GM21381 (cell line): ENCODE measurements around the gene SCRN2.

Experiments
- ATAC-seq: cut with Tn5 transposase; IDR thresholded peaks from one replicate; pipeline ENCODE4 v1.9.1; 2021; ENCODE audit warnings: mild to moderate bottlenecking, moderate library complexity; ENCODE audit not compliant: unreplicated experiment

The SCRN2 gene

DNA sequence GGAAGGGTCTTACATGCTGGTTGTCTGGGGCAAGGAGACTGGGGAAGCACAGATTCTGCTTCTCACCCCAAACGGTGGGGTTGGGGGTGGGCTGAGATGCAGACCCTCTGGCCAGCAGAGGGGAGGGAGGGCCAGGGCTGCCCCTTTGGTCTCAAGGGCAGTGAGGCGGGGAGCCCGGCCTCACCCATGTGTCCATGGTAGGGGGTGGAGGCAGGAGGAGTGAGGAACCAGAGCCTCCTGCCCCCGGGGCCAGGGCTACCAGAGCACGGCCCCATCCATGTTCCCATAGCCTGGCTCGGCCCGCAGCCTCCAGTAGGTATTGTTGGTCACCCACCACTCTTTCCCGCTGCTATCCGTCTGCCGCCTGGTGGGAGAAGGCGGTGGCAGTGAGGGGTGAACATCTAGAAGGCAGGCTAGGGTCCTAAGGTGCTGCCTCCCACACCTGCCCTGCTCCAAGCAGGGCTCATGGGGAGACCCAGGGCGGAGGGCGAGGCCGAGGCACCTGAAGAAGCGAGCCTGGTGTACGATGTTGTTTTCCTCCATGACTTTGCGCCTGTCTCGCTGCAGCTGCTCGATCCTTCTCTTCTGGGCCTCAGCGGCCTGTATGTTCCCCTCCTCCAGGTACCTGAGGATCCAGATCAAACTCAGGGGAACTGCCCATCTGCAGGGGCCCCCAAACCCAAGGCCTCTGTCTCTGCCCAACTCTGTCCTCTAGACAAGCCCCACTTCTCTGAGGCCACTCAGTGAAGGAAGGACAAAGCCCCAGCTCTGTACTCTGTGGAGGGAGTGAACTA lies 32.8 kb downstream of the SCRN2 start:
- ATAC-seq = no peak

DNA sequence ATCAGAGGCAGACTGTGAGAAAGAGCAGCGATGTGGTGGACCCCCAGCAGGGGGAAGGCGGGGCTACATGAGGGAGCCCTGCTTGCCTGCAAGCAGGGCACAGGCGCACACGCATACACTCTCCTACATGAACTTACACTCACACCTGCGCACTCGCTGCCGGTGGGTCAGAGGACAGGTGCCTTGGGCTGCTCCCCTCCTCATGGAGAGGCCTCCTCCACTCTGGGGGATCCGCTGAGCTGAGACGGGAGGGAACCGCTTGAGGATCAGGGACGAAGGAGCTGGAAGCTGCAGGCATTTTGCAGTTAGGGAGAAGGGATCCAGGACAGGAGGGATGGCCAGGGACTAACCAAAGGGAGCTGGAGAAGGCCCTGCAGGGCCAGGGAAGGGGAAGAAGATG lies 33.7 kb downstream of the SCRN2 start:
- ATAC-seq = no peak

DNA sequence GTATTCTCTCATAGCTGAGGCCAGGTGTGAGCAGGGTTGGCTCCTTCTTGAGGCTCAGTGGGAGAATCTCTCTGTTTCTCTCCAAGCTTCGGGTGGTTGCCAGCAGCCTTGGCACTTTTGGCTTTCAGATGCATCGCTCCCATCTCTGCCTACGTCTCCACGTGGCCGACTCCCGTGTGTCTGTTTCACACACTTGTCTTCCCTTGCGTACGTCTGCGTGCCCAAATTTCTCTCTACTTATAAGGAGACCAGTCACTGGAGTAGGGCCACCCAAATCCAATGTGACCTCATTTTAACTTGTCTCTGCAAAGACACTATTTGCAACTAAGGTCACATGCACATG lies 34.2 kb downstream of the SCRN2 start:
- no peak for ATAC-seq

DNA sequence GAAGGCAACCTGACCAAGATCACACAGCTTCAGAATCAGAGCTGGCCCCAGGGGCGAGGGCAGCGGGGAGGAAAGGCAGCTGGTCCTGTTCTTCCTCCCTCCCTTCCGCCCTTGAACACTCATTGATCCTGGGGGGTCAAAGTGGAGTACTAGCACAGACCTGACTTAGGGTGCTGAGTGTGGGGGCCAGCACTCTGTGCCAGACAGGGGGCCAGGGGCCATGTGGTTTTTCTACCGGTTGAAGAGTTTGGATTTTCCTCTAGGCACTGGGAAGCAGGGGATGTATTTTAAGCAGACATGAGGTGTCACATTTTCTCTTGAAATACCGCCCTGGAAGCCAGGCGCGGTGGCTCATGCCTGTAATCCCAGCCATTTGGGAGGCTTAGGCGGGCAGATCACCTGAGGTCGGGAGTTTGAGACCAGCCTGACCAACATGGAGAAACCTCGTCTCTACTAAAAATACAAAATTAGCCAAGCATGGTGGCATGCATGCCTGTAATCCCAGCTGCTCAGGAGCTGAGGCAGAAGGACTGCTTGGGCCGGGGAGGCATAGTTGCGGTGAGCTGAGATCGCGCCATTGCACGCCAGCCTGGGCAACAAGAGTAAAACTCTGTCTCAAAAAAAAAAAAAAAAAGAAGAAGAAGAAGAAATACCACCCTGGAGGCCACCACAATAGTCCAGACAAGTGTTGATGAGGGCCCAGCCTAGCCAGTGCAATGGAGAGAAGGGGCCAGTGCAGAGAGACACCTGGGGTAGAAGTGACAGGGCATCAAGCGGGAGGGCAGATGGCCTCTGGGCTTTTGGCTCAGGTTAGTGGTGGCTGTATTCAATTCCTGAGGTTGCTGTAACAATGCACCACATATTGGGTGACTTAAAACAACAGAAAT lies 34.8 kb downstream of the SCRN2 start:
- no peak for ATAC-seq

DNA sequence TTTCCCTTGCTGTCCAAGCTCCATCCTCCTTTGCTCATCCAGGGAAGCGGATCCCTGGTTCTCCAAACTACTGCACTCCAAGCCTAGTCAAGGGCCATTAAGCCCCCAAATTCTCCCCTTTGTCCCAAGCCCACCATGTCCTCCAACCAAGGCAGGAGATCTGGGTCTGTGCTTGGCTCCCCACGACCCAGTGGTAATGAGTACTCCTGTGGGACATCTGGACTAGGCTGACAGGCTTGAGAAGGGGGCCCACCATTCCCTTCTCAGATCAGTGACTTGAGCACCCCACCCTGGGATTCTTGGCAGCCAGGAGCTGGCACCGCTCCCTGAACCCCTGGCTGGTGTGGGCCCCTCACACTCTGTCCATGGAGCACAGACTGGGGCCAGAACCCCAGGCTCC lies 36.6 kb downstream of the SCRN2 start:
- no peak for ATAC-seq

DNA sequence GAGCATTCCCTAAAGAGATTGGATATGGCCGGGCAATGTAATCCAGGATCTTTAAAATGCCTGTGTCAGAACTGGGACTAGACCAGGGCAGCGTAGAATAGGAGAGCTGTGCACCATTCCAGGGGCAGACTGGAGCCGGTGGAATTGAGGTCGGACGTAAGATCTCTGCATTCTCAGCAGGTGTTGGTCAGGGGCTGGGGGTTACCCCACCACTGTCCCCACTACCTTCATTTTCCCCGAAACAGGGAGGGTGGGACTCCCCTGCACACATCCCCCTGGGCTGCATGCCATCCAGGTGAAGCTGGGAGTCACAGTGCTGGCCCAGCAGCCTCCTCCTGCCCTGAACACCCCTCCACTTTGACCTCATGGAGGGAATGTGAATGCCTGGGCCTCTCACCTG lies 37.3 kb downstream of the SCRN2 start:
- ATAC-seq = no peak

DNA sequence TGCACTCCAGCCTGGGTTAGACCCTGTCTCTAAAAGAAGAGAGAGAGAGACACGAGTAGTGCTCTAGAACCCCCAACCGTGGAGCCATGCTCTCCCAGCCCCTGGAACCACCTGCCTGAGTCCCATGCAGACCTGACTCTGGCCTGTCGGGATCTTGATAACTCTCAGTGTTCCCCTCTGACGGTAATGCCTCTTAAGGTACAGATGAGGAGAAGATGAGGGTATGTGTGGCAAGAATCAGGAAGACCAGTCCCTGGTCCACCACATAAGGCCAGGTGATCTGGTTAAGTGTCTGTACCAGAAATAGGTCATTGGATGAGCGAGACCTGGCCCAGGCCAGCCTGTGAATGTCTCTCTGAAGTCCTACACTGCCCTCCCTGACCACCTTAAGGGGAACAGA lies 37.9 kb downstream of the SCRN2 start:
- no peak for ATAC-seq

DNA sequence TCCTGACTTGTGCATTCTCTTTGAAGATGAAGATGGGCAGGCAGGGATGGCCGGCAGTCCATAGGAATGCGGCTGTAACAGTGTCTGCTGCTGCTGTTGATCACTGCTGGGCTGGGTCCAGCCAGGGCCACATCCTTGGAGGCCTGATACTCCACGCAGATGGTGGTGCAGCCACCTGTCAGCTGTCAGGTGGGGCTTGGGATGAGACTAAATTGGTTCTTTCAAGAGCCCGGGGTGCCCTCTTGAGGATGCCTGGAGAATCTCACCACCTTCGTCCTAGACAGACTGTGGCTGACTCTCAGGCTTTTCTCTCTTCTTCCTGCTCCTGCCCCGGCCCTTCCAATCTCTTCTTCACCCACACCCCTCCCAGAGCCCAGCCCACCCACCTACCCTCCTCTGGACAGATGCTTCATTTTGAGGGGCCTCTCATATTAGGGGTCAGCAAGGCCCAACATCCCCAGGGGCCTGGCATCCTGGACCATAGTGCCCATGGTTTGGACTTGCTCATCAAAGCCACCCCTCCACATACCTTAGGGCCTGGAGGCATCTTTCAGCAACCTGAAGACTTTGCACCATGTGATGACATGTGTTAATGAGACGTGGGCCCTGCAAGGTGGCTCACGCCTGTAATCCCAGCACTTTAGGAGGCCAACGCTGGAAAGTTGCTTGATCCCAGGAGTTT lies 38.6 kb downstream of the SCRN2 start:
- no peak for ATAC-seq

DNA sequence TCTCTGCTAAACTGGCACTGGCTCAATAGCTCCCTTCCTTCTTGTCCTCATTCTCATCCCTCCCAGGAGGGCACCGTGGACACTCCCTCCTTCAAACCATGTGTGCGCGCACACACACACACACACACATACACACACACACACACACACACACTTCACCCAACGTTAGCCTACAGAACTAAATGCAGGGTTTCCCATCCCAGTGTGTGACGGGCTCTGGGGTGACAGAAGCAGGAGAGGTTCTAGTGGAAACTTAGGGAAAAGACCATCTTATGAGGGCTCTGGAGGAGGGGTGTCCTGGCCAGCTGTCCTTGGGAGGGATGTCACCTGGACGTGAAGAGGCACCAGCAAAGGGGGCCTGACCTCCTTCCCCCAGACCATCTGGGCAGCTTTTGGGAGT lies 39.2 kb downstream of the SCRN2 start:
- ATAC-seq = no peak

DNA sequence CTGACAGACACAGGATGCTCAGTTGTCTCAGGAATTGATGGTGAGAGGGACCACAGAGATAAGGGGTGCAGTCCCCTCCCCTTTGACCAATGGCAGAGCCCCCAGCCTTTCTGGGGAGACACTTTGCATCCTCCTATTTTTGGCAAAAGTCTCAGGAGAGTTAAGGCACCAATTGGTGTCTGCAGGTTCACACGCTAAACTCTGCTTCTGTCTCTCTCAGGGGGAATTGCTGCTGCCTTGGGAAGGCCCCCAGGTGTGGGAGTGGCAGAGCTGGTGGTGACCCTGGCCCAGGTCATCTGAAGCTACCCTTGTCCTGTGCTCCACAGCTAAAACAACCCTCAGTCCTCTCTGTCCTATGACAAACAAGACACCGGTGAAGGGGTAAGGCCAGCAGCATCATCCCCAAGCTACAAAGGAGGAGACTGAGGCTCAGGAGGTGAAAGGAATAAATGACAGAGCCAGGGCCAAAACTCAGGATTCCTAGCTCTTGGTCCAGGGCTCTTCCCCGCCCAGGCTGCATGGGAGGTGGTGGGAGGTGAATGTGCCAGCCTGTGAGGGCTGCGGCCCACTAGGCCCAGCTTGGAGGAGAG lies 39.8 kb downstream of the SCRN2 start:
- no peak for ATAC-seq

DNA sequence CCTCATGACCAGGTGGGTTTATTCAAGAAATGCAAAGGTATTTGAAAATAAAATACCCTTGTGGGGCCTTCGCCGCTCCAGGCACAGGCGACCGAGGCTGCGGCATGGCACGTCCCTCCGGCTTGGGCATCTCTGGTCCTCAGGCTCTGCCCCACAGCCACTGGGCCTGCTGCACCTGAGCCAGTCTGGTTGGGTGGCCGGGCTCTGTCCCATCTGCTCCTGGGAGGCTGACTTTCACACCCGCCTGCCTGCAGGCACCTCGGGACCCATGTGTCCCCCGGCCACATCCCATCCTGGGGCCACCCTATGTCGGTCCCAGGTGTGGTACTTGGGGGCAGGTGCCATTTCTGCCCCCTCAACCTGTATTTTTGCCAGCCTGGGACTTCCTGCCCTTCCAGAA lies 40.4 kb downstream of the SCRN2 start:
- ATAC-seq = no peak

DNA sequence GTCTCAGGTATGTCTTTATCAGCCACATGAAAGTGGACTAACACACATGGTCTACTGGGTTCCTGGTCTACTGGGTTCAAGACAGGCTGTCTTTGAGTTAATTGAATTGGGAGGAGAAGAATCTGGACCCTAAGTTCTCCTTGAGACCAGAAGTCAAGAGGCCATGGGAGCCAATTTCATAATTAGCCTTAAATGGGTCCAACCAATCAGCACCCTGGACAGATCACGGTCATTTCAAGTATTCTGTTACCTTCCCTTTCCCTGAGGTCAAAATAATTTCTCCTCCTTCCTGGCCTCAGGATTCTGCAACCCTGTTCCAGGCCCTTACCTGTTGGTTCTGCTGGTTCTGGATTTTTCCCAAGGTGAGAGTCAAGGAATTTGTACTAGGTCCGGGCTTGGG lies 43.3 kb downstream of the SCRN2 start:
- no peak for ATAC-seq

DNA sequence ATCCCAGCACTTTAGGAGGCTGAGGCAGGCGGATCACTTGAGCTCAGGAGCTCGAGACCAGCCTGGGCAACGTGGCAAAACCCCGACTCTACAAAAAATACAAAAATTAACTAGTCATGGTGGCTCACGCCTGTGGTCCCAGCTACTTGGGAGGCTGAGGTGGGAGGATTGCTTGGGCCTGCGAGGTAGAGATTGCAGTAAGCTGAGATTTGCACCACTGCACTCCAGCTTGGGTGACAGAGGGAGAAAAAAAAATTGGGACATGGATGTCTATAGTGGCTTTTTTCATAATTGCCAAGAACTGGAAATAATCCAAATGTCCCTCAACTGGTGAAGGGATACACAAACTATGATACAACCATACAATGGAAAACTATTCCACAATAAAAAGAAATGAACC lies 48.1 kb downstream of the SCRN2 start:
- ATAC-seq = no peak

DNA sequence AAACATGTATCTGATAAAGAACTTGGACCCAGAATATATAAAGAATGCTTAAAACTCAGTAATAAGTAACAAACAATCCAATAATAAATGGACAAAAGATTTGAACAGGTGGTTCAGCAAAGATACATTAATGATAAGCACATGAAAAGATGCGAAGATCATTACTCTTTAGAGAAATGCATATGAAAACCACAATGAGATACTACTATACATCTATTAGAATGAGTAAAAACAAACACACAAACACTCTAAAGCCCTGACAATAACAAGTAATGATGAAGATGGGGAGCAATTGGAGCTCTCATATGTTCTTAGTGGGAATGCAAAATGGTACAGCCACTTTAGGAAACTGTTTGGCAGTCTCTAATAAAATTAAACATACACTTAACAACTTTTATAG lies 48.6 kb downstream of the SCRN2 start:
- no peak for ATAC-seq

DNA sequence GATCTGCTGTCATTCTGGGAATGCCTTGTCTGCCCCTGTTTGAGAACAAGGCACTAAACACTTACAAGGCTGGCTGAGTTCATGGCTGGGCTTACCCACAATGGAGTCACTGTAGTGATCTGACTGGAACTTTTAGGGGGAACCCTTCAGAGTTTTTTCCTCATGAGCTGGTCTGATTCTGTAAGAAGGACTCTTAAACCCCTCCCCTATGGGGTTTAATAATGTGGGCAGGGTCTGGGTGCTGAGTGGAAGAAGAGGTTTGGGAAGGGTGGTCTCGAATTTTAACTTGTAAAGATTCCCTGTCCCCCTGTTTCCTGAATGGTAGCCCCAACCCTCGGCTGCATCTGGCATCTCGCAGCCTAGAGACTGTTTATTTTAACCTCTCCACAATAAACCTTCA lies 50.0 kb downstream of the SCRN2 start:
- no peak for ATAC-seq

DNA sequence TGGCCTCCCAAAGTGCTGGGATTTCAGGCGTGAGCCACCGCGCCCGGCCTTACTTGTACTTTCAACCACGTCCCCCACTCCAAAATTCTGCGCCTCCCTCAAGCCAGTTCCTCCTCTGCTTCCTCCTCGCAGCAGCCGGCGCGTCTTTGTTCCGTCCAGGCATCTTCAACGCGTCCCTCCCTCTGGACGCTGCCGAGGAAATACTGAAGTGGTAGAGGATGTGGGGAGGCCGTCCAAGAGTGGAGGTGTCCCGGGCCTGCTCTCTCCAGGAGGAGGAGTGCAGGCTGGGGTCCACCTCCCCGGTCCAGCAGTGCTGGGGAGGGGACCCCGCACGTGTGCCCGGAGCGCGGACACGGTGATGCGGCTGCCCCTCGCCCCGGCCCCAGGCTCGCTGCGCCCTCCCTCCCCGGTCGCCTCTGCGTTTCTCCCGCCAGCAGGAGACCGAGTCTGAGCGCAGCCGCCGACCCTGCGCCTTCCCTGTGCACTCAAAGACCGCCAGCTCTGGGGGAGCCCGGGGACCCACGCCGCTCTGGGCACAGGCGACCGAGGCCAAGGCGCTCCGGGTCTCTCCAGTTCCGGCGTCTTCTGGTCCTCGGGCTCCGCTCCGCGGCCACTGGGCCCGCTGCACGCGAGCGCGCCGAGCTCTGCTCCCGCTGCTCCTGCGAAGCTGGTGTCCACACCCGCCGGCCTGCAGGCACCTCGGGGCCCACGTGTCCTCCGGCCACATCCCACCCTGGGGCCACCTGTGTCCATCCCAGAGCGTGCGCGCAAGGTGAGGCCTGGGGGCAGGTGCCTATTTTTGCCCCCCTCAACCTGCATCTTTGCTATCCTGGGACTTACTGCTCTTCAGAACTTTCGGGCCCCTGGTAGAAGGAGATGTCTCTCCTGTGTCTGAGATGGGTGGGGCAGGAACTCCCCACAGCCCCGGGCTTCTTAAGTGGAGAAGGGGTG lies 51.2 kb downstream of the SCRN2 start:
- no peak for ATAC-seq
